GM21825 (cell line): Measurements from ENCODE around the gene RNF115.
"Not testable (repeated sequence)": the region's sequence is repeated elsewhere in the genome, so short reads cannot be mapped to it uniquely, and the experiment has no call there.

Experiments used
- ATAC-seq: cut with Tn5 transposase; IDR thresholded peaks from one replicate; pipeline ENCODE4 v1.9.1; 2021; ENCODE audit warnings: mild to moderate bottlenecking, moderate library complexity; ENCODE audit not compliant: unreplicated experiment

RNF115 gene

GRCh38 chr1:145747398-145748247, 76.3 kb downstream of the RNF115 start:
- ATAC-seq, result no peak

GRCh38 chr1:145740269-145740668, 83.6 kb downstream of the RNF115 start:
- no peak for ATAC-seq

- no peak for ATAC-seq
These were observed 87.7 kb downstream of the RNF115 start for GRCh38 chr1:145736191-145736590.

- ATAC-seq, result no peak
These were observed 93.0 kb downstream of the RNF115 start for GRCh38 chr1:145730900-145731299.

GRCh38 chr1:145730467-145730866, 93.4 kb downstream of the RNF115 start:
- ATAC-seq, result no peak

GRCh38 chr1:145729666-145730436, 94.0 kb downstream of the RNF115 start:
- ATAC-seq, result no peak

- ATAC-seq, result no peak
These were observed 94.7 kb downstream of the RNF115 start for GRCh38 chr1:145729196-145729595.

- ATAC-seq, result not testable (repeated sequence)
These were observed 97.7 kb downstream of the RNF115 start for GRCh38 chr1:145726193-145726592.

GRCh38 chr1:145720878-145721671, 102.8 kb downstream of the RNF115 start:
- ATAC-seq, result no peak

GRCh38 chr1:145720556-145720877, 103.4 kb downstream of the RNF115 start:
- ATAC-seq, result no peak

- ATAC-seq, result no peak
These were observed 104.4 kb downstream of the RNF115 start, which contains the start of gene CD160 for GRCh38 chr1:145719230-145720079. Gene CD160 (plus strand): TSS chr1:145719499. CDS start chr1:145728328, 8,829 bp downstream.

GRCh38 chr1:145718465-145718864, 105.4 kb downstream of the RNF115 start:
- not testable (repeated sequence) for ATAC-seq

- no peak for ATAC-seq
These were observed 106.1 kb downstream of the RNF115 start for GRCh38 chr1:145717833-145718232.

- no peak for ATAC-seq
These were observed 107.1 kb downstream of the RNF115 start for GRCh38 chr1:145716641-145717345.

GRCh38 chr1:145714524-145715111, 109.3 kb downstream of the RNF115 start:
- ATAC-seq, result no peak

- no peak for ATAC-seq
These were observed 112.7 kb downstream of the RNF115 start for GRCh38 chr1:145711213-145711651.

- no peak for ATAC-seq
These were observed 113.4 kb downstream of the RNF115 start for GRCh38 chr1:145710291-145711027.

- no peak for ATAC-seq
These were observed 115.8 kb downstream of the RNF115 start for GRCh38 chr1:145708063-145708462.
